Lower leg skin (tissue), 4 donors: Measurements from ENCODE around the gene VPS13D. TPM values are rescaled to one million over a fixed set of nuclear protein-coding genes. Genes with fewer than 3 reads are reported as not detected.
"Not testable (repeated sequence)": the region's sequence is repeated elsewhere in the genome, so short reads cannot be mapped to it uniquely, and the experiment has no call there.

Experiments
- DNase-seq, 2 donors: peaks; one replicate each; pipeline ENCODE4 v3.0.0-alpha.2; 2019; ENCODE audit warnings: low spot score in 2 of 2
- H3K4me3 ChIP-seq: fragments of 200-600 bp; sonication (generic); 2 replicates; pipeline ENCODE4 v1.5.1; 2017; ENCODE audit warnings: mild to moderate bottlenecking, low read depth; ENCODE audit not compliant: poor library complexity, severe bottlenecking
- CTCF ChIP-seq, 3 donors: fragments of 450-650 bp; IDR thresholded peaks; one replicate each; pipeline ENCODE4 v1.5.1; 2016; ENCODE audit warnings: antibody characterized with exemption in 3 of 3, mild to moderate bottlenecking in 3 of 3, moderate library complexity in 2 of 3
- POLR2A ChIP-seq, 2 donors: fragments of 450-650 bp; IDR thresholded peaks; one replicate each; pipeline ENCODE4 v1.6.1; 2016 to 2017; ENCODE audit warnings: antibody characterized with exemption in 2 of 2, mild to moderate bottlenecking in 1 of 2, moderate library complexity in 1 of 2
- WGBS, 2 donors: methylation state at CpG; one replicate each; pipeline ENCODE4 v1.1.5; 2018; 5-methylcytosine and 5-hydroxymethylcytosine counted together
- intact Hi-C: fragments of 100-400 bp; cut with DNase I; formaldehyde crosslinking; loops from one replicate; pipeline ENCODE4 v1.15.0; 2023; ENCODE audit warnings: low total_unique reads
- total RNA-seq, 4 donors: library from RNA; depleted of rRNA; stranded (reverse); fragments of >200 nt; gene quantifications; one replicate each; pipeline ENCODE4 v1.1.0, GENCODE V29; 2016

The VPS13D gene
- total RNA-seq, 4 donors from 2014 or later: 96.5 to 200 (median 116) TPM

DNA sequence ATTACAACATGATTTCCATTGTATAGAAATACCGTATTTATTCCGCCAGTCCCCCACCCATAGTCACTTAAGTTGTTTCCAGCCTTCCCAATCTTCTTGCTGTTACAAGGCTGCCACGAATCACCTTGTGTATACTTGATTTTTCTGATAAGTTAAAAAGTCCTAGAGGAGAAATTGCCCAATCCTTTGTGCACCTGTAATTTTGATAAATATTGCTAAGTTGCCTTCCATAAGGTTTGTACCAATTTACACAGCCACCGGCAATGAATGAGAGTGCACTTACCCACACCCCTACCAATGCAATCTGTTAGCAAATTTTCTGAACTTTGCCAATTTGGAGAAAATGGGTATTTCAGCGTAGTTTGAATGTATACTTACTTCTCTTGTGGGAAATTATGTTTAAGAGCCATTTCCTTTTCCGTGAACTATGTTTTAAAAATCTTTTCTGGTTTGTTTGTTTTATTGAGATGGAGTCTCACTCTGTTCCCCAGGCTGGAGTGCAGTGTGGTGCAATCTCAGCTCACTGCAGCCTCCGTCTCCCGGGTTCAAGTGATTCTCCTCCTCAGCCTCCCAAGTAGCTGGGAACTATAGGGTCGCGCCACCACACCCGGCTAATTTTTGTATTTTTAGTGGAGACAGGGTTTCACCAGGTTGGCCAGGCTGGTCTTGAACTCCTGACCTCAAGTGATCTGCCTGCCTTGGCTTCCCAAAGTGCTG is 300.8 kb downstream of the VPS13D start:
- H3K4me3 ChIP-seq: no peak overlapping the region
- TF ChIP-seq CTCF (IDR thresholded peaks at IDR 0.05) (no peak), POLR2A (IDR thresholded peaks at IDR 0.05) (no peak)
- no peak for DNase-seq
- intact Hi-C loops: no loop called here
- 86 to 87% methylated on average over 11 of the region's 11 CpGs for WGBS, 2 donors

GRCh38 chr1:12531179-12531499 is 301.3 kb downstream of the VPS13D start:
- TF ChIP-seq POLR2A (IDR thresholded peaks at IDR 0.05) (no peak), CTCF (IDR thresholded peaks at IDR 0.05) (no peak)
- no peak overlapping the region for H3K4me3 ChIP-seq
- DNase-seq: no peak
- WGBS, 2 donors: 80 to 82% methylated on average over 1 of the region's 1 CpG
- intact Hi-C loops: no loop called here

DNA sequence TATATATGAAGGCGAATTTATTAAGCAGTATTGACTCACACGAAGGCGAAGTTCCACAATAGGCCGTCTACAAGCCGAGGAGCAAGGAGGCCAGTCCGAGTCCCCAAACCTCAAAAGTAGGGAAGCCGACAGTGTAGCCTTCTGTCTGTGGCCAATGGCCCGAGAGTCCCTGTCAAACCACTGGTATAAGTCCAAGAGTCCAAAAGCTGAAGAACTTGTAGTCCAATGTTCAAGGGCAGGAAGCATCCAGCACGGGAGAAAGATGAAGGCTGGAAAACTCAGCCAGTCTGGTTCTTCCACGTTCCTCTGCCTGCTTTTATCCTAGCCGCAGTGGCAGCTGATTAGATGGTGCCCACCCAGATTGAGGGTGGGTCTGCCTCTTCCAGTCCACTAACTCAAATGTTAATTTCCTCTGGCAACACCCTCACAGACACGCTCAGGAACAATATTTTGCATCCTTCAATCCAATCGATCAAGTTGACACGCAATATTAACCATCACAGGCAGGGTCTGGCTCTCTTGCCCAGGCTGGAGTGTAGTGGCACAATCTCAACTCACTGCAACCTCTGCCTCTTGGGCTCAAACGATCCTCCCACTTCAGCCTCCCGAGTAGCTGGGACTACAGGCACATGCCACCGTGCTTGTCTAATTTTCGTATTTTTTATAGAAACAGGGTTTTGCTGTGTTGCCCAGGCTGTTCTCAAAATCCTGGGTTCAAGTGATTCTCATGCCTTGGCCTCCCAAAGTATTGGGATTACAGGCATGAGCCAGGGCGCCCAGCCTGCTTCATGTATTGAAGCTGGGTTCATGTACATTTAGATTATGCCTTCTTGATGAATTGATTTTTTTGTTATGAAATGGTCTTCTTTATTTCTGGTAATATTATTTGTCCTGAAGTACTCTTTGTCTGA is 302.8 kb downstream of the VPS13D start:
- no peak for DNase-seq
- no peak overlapping the region for H3K4me3 ChIP-seq
- intact Hi-C loops: no loop called here
- 90 to 95% methylated on average over 19 of the region's 19 CpGs for WGBS, 2 donors
- TF ChIP-seq POLR2A (IDR thresholded peaks at IDR 0.05) (no peak), CTCF (IDR thresholded peaks at IDR 0.05) (no peak)

DNA sequence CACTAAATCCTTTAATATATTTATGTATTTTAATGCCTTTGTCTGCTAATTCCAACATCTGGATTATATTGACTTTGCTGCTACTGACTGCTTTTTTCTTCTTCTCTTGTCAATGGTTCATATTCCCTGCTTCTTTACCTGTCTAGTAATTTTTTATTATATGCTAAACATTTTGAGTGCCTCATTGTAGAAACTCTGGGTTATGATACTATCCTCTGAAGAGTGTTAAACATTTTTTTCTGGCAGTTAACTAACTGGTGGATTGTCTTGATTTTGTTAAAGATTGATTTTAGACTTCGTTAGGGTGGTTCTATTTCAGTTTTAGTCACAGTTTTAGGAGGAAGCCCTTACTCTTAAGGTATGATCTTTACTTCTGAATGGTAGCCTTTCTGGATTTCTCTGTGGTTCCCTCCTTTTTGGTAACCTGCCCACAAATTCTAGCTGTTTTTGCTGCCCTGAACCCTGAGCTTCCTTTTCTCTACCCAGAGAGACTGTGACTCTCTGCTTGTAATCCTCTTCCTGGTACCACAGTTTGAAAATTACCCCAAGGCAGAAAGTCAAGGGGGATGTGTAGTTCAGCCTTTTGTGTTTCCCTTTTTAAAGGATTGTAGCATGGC is 306.3 kb downstream of the VPS13D start:
- WGBS, 2 donors: 85 to 90% methylated on average over 1 of the region's 1 CpG
- DNase-seq: no peak
- intact Hi-C loops: no loop called here
- TF ChIP-seq POLR2A (IDR thresholded peaks at IDR 0.05): no peak
- H3K4me3 ChIP-seq: no peak overlapping the region

- TF ChIP-seq CTCF (IDR thresholded peaks at IDR 0.05) (no peak), POLR2A (IDR thresholded peaks at IDR 0.05) (no peak)
- intact Hi-C loops: loop anchor here (1.0 kb wide), 1 partner anchor 34 kb away; no protein-coding TSS in a partner anchor
- H3K4me3 ChIP-seq: no peak overlapping the region
- DNase-seq: no peak
- WGBS, 2 donors: 90 to 99% methylated on average over 4 of the region's 4 CpGs
These were observed 307.5 kb downstream of the VPS13D start for GRCh38 chr1:12537294-12537693.

GRCh38 chr1:12537906-12538461 is 308.2 kb downstream of the VPS13D start:
- DNase-seq: no peak
- 94 to 95% methylated on average over 3 of the region's 3 CpGs for WGBS, 2 donors
- no peak for TF ChIP-seq POLR2A (IDR thresholded peaks at IDR 0.05)
- no peak for TF ChIP-seq CTCF (IDR thresholded peaks at IDR 0.05)
- H3K4me3 ChIP-seq: no peak overlapping the region
- intact Hi-C loops: loop anchor here (1.0 kb wide), 1 partner anchor 35 kb away; no protein-coding TSS in a partner anchor

- intact Hi-C loops, H3K4me3 ChIP-seq, DNase-seq: not testable (repeated sequence)
- 76 to 84% methylated on average over 3 of the region's 3 CpGs for WGBS, 2 donors
These were observed 308.7 kb downstream of the VPS13D start for GRCh38 chr1:12538536-12538935.
